CD8-positive, alpha-beta memory T cell (primary cell): ENCODE measurements around the gene ATPAF2. TPM values are rescaled to one million over a fixed set of nuclear protein-coding genes. Genes with fewer than 3 reads are reported as not detected.

Experiments used
- CTCF ChIA-PET: fragments of 350-600 bp; sonication (Branson Sonifier 250); formaldehyde crosslinking; loops from one replicate; lab custom pipeline; 2021; ENCODE audit warnings: antibody characterized with exemption; lab: Charles Lee
- POLR2A ChIA-PET: fragments of 350-600 bp; sonication (Branson Sonifier 250); formaldehyde crosslinking; loops from one replicate; lab custom pipeline; 2021; ENCODE audit warnings: antibody characterized with exemption; lab: Charles Lee
- DNase-seq, 5 donors: peaks; one replicate each; pipeline versions ENCODE4 v3.0.0 to v3.0.0-alpha.2; 2020 to 2022; ENCODE audit warnings: mixed read lengths in 1 of 5
- H3K27ac ChIP-seq: one replicate; pipeline ENCODE4 v1.7.0; 2013; ENCODE audit warnings: low read depth, mild to moderate bottlenecking, low read length, moderate library complexity
- H3K27me3 ChIP-seq: 2 replicates; pipeline ENCODE4 v1.7.0; 2013; ENCODE audit warnings: low read length, mild to moderate bottlenecking; ENCODE audit not compliant: insufficient read depth, poor library complexity, severe bottlenecking
- H3K36me3 ChIP-seq: 2 replicates; pipeline ENCODE4 v1.7.0; 2013; ENCODE audit warnings: mild to moderate bottlenecking, low read length, moderate library complexity; ENCODE audit not compliant: insufficient read depth
- H3K4me1 ChIP-seq: 2 replicates; pipeline ENCODE4 v1.7.0; 2013; ENCODE audit warnings: mild to moderate bottlenecking, low read length, moderate library complexity; ENCODE audit not compliant: insufficient read depth
- H3K4me3 ChIP-seq: 2 replicates; pipeline ENCODE4 v1.7.0; 2013; ENCODE audit warnings: mild to moderate bottlenecking, low read length
- H3K9me3 ChIP-seq: 2 replicates; pipeline ENCODE4 v1.7.0; 2013; ENCODE audit warnings: mild to moderate bottlenecking, low read length
- H3K27ac Mint-ChIP-seq, 8 donors: one replicate each; pipeline ENCODE4 v1.8.0; 2020 to 2021; ENCODE audit warnings: mixed read lengths in 8 of 8, mild to moderate bottlenecking in 6 of 8, inconsistent platforms in 3 of 8, moderate library complexity in 3 of 8
- H3K27me3 Mint-ChIP-seq, 2 donors: one replicate each; pipeline ENCODE4 v1.8.0; 2020 to 2021; ENCODE audit warnings: mixed read lengths in 2 of 2, mild to moderate bottlenecking in 1 of 2, moderate library complexity in 1 of 2
- H3K36me3 Mint-ChIP-seq, 3 donors: one replicate each; pipeline ENCODE4 v1.8.0; 2020 to 2021; ENCODE audit warnings: mixed read lengths in 3 of 3, inconsistent platforms in 1 of 3, mild to moderate bottlenecking in 1 of 3
- H3K4me1 Mint-ChIP-seq, 3 donors: one replicate each; pipeline ENCODE4 v1.8.0; 2020 to 2021; ENCODE audit warnings: mixed read lengths in 3 of 3, inconsistent platforms in 1 of 3, mild to moderate bottlenecking in 1 of 3
- H3K4me3 Mint-ChIP-seq, 7 donors: one replicate each; pipeline ENCODE4 v1.8.0; 2020 to 2021; ENCODE audit warnings: mixed read lengths in 7 of 7, mild to moderate bottlenecking in 6 of 7, moderate library complexity in 4 of 7, inconsistent platforms in 2 of 7
- H3K9me3 Mint-ChIP-seq, 5 donors: one replicate each; pipeline ENCODE4 v1.8.0; 2020 to 2022; ENCODE audit warnings: mixed read lengths in 5 of 5, mild to moderate bottlenecking in 3 of 5, moderate library complexity in 2 of 5, inconsistent platforms in 1 of 5
- polyA plus RNA-seq: library from polyadenylated mRNA; unstranded; fragments of 300-500 nt; fragmentation: Illumina TruSeq; gene quantifications from one replicate; pipeline ENCODE4 v1.2.3, GENCODE V29; 2021
- total RNA-seq, 2 experiments: library from RNA; stranded (reverse); gene quantifications; one replicate each; pipeline ENCODE4 v1.2.3, GENCODE V29; 2021

ATPAF2 gene
- total and polyA plus RNA-seq, 3 experiments from 2014 or later = 16.0 to 33.4 (median 30.4) TPM

DNA sequence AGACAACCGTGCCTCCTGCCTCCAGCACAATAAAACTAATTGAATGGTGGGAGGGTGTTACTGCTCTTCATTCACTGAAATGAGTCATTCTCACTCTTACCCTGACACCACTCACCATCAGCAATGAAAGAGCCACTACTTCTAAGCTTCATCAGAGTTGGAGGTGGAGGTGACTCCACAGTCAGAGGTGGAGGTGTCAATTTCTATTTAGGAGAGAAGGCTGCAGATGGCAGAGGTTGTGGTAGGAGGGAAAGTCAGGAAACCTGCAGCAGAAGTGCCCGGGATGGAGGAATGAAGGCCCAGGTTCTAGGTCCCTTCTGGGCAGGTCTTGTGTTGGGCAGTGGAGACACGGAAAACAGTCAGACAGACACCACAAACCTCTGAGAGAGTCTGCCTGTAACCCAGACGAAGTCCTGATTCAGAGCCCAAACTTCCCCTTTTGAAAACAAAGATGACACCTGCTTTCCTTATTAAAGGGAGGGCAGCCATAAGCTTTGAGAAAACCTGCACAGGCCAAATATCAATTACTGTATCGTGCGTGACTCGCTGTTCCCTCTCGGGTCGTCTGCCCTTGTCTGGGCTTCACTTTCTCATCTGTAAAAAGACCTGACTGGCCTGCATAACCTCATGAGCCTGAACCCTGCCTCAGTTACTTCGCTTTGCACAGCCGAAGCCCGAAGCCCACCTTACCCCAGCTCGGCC lies 668 bp downstream of the ATPAF2 start:
- Mint-ChIP-seq H3K4me1 (peaks cover 50 to 67% (median 60%) of the 10 kb centered on the region in 3 donors), H3K9me3 (no peaks in the 10 kb centered on the region), H3K27me3 (peaks cover 0 to 3% of the 10 kb centered on the region in 2 donors), H3K27ac (peak overlapping the region; percentile 77 to 98 (median 94)), H3K36me3 (peaks cover 0 to 16% (median 2%) of the 10 kb centered on the region in 3 donors), H3K4me3 (peak overlapping the region; percentile 93 to 97 (median 95))
- CTCF ChIA-PET = interaction anchor here (1.2 kb wide), 1 partner anchor 229 kb away, joined by 3 read pairs; no protein-coding TSS in a partner anchor
- no peak for DNase-seq
- H3K36me3 ChIP-seq = no peaks in the 10 kb centered on the region
- POLR2A ChIA-PET = interaction anchor here (0.6 to 1.1 kb wide), 2 partner anchors 66 to 145 kb away, joined by 3 to 5 read pairs; partner anchors contain the start of genes DRC3 and TOM1L2
- H3K4me3 ChIP-seq = peak overlapping the region; percentile 77
- no peaks in the 10 kb centered on the region for H3K9me3 ChIP-seq
- no peaks in the 10 kb centered on the region for H3K27me3 ChIP-seq
- H3K27ac ChIP-seq = peak overlapping the region; percentile 72
- peaks cover 30% of the 10 kb centered on the region for H3K4me1 ChIP-seq

DNA sequence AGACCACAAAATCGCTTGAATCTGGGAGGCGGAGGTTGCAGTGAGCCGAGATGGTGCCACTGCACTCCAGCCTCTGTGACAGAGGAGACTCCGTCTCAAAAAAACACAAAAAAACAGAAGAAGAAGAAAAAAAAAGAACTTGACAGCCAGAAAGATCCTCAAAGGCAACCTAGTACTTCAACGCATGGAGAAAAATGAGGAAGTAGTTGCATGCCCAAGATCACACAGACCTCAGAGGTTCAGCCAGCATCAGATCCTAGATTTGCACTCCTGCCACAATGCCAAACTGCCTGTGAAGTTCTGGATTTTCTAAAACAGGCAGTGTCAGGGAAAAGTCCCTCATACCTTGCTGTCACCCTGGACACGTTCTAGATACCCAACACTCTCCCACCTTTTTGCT lies 1.5 kb downstream of the ATPAF2 start:
- ChIA-PET POLR2A (no interaction called here), CTCF (interaction anchor here (1.2 kb wide), 1 partner anchor 228 kb away, joined by 3 read pairs; no protein-coding TSS in a partner anchor)
- Mint-ChIP-seq H3K27ac (peak overlapping the region in 7 of 8 donors; percentile 23 to 96 (median 62)), H3K4me1 (peaks cover 49 to 66% (median 61%) of the 10 kb centered on the region in 3 donors), H3K4me3 (peak overlapping the region; percentile 93 to 97 (median 95)), H3K9me3 (no peaks in the 10 kb centered on the region), H3K36me3 (peaks cover 0 to 16% (median 0%) of the 10 kb centered on the region in 3 donors), H3K27me3 (peaks cover 0 to 3% of the 10 kb centered on the region in 2 donors)
- Histone ChIP-seq H3K27me3 (no peaks in the 10 kb centered on the region), H3K36me3 (no peaks in the 10 kb centered on the region), H3K4me3 (no peak overlapping the region), H3K27ac (no peak overlapping the region), H3K4me1 (peaks cover 34% of the 10 kb centered on the region), H3K9me3 (no peaks in the 10 kb centered on the region)
- DNase-seq = no peak

DNA sequence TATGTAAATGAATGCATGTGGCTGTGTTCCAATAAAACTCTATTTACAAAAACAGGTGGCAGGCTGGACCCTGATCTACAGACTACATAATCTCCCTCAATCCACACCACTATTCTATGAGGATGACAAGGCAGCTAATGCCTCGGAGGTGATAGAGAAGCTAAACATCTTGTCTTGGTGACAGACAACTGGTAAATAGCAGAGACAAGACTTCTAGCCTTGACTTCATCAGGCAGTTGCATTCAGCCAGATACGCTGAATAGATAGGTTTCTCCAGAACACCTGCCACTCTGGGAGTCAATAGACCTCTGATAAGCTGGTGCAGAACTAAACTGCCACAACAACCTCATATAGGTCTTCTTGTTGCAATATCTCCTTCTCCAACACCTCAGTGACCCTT lies 3.3 kb downstream of the ATPAF2 start:
- Mint-ChIP-seq H3K27ac (peak overlapping the region in 2 of 8 donors; percentile 30 to 36), H3K27me3 (peaks cover 0 to 3% of the 10 kb centered on the region in 2 donors), H3K4me1 (peaks cover 34 to 50% (median 46%) of the 10 kb centered on the region in 3 donors), H3K9me3 (no peaks in the 10 kb centered on the region), H3K36me3 (peaks cover 0 to 15% (median 2%) of the 10 kb centered on the region in 3 donors), H3K4me3 (peak overlapping the region in 1 of 7 donors; percentile 49)
- Histone ChIP-seq H3K4me1 (peaks cover 27% of the 10 kb centered on the region), H3K36me3 (no peaks in the 10 kb centered on the region), H3K9me3 (no peaks in the 10 kb centered on the region), H3K27me3 (no peaks in the 10 kb centered on the region), H3K27ac (no peak overlapping the region), H3K4me3 (no peak overlapping the region)
- CTCF ChIA-PET = interaction anchor here (1.1 to 1.7 kb wide), 5 partner anchors 64 to 224 kb away, joined by 3 to 5 read pairs (median 4); partner anchors contain the start of gene TOM1L2
- POLR2A ChIA-PET = no interaction called here
- DNase-seq = no peak

DNA sequence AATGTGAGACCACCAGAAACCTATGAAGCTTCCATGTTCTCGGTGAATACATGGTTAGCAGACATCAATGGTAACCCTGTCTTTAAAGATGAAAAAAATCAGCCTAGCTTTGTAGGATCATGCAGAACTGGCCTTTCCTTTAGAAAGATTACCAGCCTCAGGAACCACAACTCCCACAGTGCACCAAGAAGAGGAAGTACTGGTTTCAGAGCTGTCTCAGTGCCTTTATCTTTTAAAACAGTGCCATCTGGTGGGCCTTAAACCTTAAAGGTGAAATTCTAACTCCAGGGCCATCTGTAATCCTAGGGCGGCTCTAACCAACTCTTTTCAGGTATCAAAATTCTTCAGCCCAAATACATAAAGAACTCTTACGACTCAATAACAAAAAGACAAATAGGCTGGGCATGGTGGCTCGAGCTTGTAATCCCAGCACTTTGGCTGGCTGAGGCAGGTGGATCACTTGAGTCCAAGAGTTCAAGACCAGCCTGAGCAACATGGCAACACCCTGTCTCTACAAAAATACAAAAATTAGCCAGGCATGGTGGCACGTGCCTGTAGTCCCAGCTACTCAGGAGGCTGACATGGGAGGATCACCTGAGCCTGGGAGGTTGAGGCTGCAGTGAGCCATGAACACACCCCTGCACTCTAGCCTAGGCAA lies 5.4 kb downstream of the ATPAF2 start:
- peak; percentile 21 to 68 (median 63) for DNase-seq

DNA sequence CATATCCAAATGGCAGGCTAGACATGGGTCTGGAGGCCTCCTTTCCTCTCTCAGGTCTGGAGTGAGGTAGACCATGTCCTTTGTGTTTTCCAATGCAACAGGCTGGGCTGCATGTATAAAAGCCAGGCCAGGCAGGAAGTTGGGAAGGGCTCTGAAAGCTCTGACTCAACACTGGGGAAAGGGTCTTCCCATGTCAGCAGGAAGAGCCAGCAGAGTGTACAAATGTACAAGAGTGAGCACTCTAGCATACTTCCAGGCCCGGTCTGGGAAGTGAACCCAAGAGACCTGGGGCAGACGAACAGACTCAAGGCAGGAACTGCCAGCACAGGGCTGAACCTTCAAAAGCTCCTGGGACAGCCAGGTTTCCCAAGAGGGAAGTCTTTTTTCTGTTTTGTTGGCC lies 7.0 kb downstream of the ATPAF2 start:
- no peaks in the 10 kb centered on the region for H3K36me3 ChIP-seq
- H3K27ac ChIP-seq = no peak overlapping the region
- Mint-ChIP-seq H3K4me3 (no peak overlapping the region), H3K27me3 (peaks cover 0 to 1% of the 10 kb centered on the region in 2 donors), H3K36me3 (peaks cover 0 to 11% (median 3%) of the 10 kb centered on the region in 3 donors), H3K4me1 (peaks cover 8 to 19% (median 18%) of the 10 kb centered on the region in 3 donors), H3K9me3 (no peaks in the 10 kb centered on the region), H3K27ac (no peak overlapping the region)
- ChIA-PET POLR2A (interaction anchor here (0.7 kb wide), 1 partner anchor 17 kb away, joined by 5 read pairs; no protein-coding TSS in a partner anchor), CTCF (interaction anchor here (0.7 to 2.5 kb wide), 3 partner anchors 141 to 226 kb away, joined by 3 to 18 read pairs (median 4); no protein-coding TSS in a partner anchor)
- DNase-seq = no peak
- peaks cover 5% of the 10 kb centered on the region for H3K4me1 ChIP-seq
- H3K4me3 ChIP-seq = no peak overlapping the region
- no peaks in the 10 kb centered on the region for H3K9me3 ChIP-seq
- H3K27me3 ChIP-seq = no peaks in the 10 kb centered on the region

More for the DNA sequence above, 5.4 kb downstream of the ATPAF2 start:
- Mint-ChIP-seq H3K4me1 (peaks cover 21 to 35% (median 30%) of the 10 kb centered on the region in 3 donors), H3K27ac (peak overlapping the region in 6 of 8 donors; percentile 67 to 91 (median 80)), H3K4me3 (peak overlapping the region in 1 of 7 donors; percentile 66), H3K36me3 (peaks cover 0 to 4% (median 2%) of the 10 kb centered on the region in 3 donors), H3K9me3 (no peaks in the 10 kb centered on the region), H3K27me3 (peaks cover 0 to 1% of the 10 kb centered on the region in 2 donors)
- POLR2A ChIA-PET = interaction anchor here (0.6 to 1.0 kb wide), 3 partner anchors 339 to 351 kb away, joined by 3 to 7 read pairs (median 4); no protein-coding TSS in a partner anchor
- CTCF ChIA-PET = interaction anchor here (0.7 to 2.8 kb wide), 17 partner anchors 9 to 537 kb away, joined by 3 to 18 read pairs (median 3); partner anchors contain the start of genes DRC3, RASD1 and TOM1L2
- H3K4me1 ChIP-seq = peaks cover 18% of the 10 kb centered on the region
- H3K4me3 ChIP-seq = no peak overlapping the region
- H3K27ac ChIP-seq = no peak overlapping the region
- H3K27me3 ChIP-seq = no peaks in the 10 kb centered on the region
- no peaks in the 10 kb centered on the region for H3K9me3 ChIP-seq
- H3K36me3 ChIP-seq = no peaks in the 10 kb centered on the region

DNA sequence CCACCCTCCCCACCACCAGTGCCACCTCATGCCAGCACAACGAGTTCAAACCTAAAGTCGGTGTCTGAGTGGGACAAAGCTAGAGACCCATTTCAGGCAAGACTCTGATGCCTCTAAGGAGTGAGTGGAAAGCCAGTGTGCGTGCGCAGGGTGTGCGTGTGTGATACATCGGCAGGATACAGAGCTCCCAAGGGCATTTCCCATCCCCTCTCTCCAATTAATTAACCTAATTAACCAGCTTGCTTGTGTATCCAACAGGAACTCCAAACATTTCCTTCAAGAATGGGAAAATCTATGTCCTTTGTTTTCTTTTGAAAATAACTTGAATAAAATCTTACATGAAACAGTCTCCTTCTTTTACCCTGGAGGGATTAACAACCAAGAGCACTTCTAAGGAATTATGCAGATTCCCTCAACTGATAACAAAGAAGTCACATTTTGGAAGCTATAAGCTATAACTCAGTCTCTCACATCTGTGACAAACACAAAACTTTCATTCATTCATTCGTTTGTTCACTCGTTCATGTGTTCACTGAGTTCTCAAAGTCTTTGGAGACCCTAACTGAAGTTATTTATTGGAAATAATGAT lies 9.9 kb downstream of the ATPAF2 start:
- Mint-ChIP-seq H3K27me3 (no peaks in the 10 kb centered on the region), H3K4me3 (no peak overlapping the region), H3K9me3 (no peaks in the 10 kb centered on the region), H3K27ac (no peak overlapping the region), H3K36me3 (peaks cover 0 to 27% (median 7%) of the 10 kb centered on the region in 3 donors), H3K4me1 (peaks cover 25 to 35% (median 31%) of the 10 kb centered on the region in 3 donors)
- ChIA-PET CTCF (interaction anchor here (1.0 to 1.4 kb wide), 2 partner anchors 217 to 349 kb away, joined by 4 read pairs; no protein-coding TSS in a partner anchor), POLR2A (interaction anchor here (0.7 kb wide), 1 partner anchor 35 kb away, joined by 13 read pairs; no protein-coding TSS in a partner anchor)
- no peaks in the 10 kb centered on the region for H3K9me3 ChIP-seq
- H3K4me1 ChIP-seq = peaks cover 14% of the 10 kb centered on the region
- H3K27ac ChIP-seq = no peak overlapping the region
- H3K36me3 ChIP-seq = peaks cover 5% of the 10 kb centered on the region
- no peak overlapping the region for H3K4me3 ChIP-seq
- no peak for DNase-seq
- H3K27me3 ChIP-seq = no peaks in the 10 kb centered on the region
